Activated CD4-positive, alpha-beta T cell treated with anti-CD3 and anti-CD28 coated beads, Interleukin-2, amount 50 U/mL, for 4 hours (primary cell): ENCODE data around the gene PDIA4.
"Not testable (repeated sequence)": the region's sequence is repeated elsewhere in the genome, so short reads cannot be mapped to it uniquely, and the experiment has no call there.

Experiments
- DNase-seq, 2 experiments: peaks; one replicate each; pipeline ENCODE4 v3.0.0-alpha.2; 2020

PDIA4 gene

GRCh38 chr7:149028346-149029109 lies at the start of gene PDIA4:
TSS of gene PDIA4 (minus strand) at chr7:149028505. CDS start at chr7:149028408, 97 bp downstream.
- peak; percentile 99 for DNase-seq

GRCh38 chr7:149077594-149077993 lies 49.3 kb upstream of the PDIA4 start:
- no peak for DNase-seq

GRCh38 chr7:149075286-149075685 lies 47.0 kb upstream of the PDIA4 start:
- DNase-seq = no peak

GRCh38 chr7:149074116-149074885 lies 46.0 kb upstream of the PDIA4 start:
- DNase-seq = no peak

- no peak for DNase-seq
Observed at GRCh38 chr7:149072438-149072775, 44.1 kb upstream of the PDIA4 start.

GRCh38 chr7:149071641-149072437 lies 43.5 kb upstream of the PDIA4 start:
- peak; percentile 31 to 44 for DNase-seq

GRCh38 chr7:149071182-149071635 lies 42.9 kb upstream of the PDIA4 start:
- no peak for DNase-seq

- DNase-seq = no peak
Observed at GRCh38 chr7:149070372-149071125, 42.2 kb upstream of the PDIA4 start.

GRCh38 chr7:149067869-149068268 lies 39.6 kb upstream of the PDIA4 start:
- DNase-seq = no peak

- DNase-seq = no peak
Observed at GRCh38 chr7:149063476-149063875, 35.2 kb upstream of the PDIA4 start.

GRCh38 chr7:149062217-149062899 lies 34.1 kb upstream of the PDIA4 start:
- DNase-seq = not testable (repeated sequence)

GRCh38 chr7:149060156-149060555 lies 31.9 kb upstream of the PDIA4 start:
- DNase-seq = no peak

GRCh38 chr7:149053885-149054284 lies 25.6 kb upstream of the PDIA4 start:
- DNase-seq = no peak

GRCh38 chr7:149053384-149053783 lies 25.1 kb upstream of the PDIA4 start:
- no peak for DNase-seq

GRCh38 chr7:149050941-149051340 lies 22.6 kb upstream of the PDIA4 start:
- no peak for DNase-seq

- DNase-seq = no peak
Observed at GRCh38 chr7:149048805-149049204, 20.5 kb upstream of the PDIA4 start.

- no peak for DNase-seq
Observed at GRCh38 chr7:149046416-149046815, 18.1 kb upstream of the PDIA4 start.

- no peak for DNase-seq
Observed at GRCh38 chr7:149043936-149044335, 15.6 kb upstream of the PDIA4 start.

- DNase-seq = no peak
Observed at GRCh38 chr7:149041350-149041749, 13.0 kb upstream of the PDIA4 start.

GRCh38 chr7:149038641-149039040 lies 10.3 kb upstream of the PDIA4 start:
- not testable (repeated sequence) for DNase-seq

GRCh38 chr7:149036676-149037075 lies 8.4 kb upstream of the PDIA4 start:
- no peak for DNase-seq

- DNase-seq = no peak
Observed at GRCh38 chr7:149031353-149031910, 3.1 kb upstream of the PDIA4 start.
